Testis (tissue), 2 donors: ENCODE results near the gene CDX4.

ENCODE experiments used
- CTCF ChIP-seq, 3 experiments: fragments of 450-650 bp in 2 of 3; fragments of 200-600 bp in 1 of 3; sonication (generic) in 1 of 3; IDR thresholded peaks; one replicate each; pipeline ENCODE4 v1.5.1; 2016 to 2019; ENCODE audit warnings: antibody characterized with exemption in 3 of 3, mild to moderate bottlenecking in 2 of 3, moderate library complexity in 1 of 3
- POLR2A ChIP-seq: fragments of 450-650 bp; IDR thresholded peaks from one replicate; pipeline ENCODE4 v1.6.1; 2017; ENCODE audit warnings: antibody characterized with exemption, mild to moderate bottlenecking, moderate library complexity

- TF ChIP-seq CTCF (IDR thresholded peaks at IDR 0.05) (no peak), POLR2A (no peak)
Measured at GRCh38 chrX:73398185-73398914, 48.5 kb upstream of the CDX4 start.
